Keratinocyte (primary cell): Measurements from ENCODE around the gene PIP.
"Not testable (repeated sequence)": the region's sequence is repeated elsewhere in the genome, so short reads cannot be mapped to it uniquely, and the experiment has no call there.

Experiments used
- EZH2 ChIP-seq: IDR thresholded peaks from one replicate; pipeline ENCODE4 v1.6.1; 2012; ENCODE audit warnings: inconsistent platforms, mild to moderate bottlenecking, low read length, moderate library complexity
- TF ChIP-seq, protein P1 (sequence below), 3 experiments: IDR thresholded peaks in 1 of 3; conservative IDR thresholded peaks in 1 of 3; optimal IDR thresholded peaks in 1 of 3; 2 replicates in 2 of 3; 3 replicates in 1 of 3; pipeline versions ENCODE3 to v1.5.1; 2011; ENCODE audit warnings: low read length in 3 of 3, mild to moderate bottlenecking in 3 of 3, moderate library complexity in 2 of 3, control low read depth in 1 of 3, inconsistent platforms in 1 of 3; ENCODE audit not compliant: insufficient read depth in 2 of 3; ENCODE audit errors: extremely low read depth in 1 of 3

DNA sequence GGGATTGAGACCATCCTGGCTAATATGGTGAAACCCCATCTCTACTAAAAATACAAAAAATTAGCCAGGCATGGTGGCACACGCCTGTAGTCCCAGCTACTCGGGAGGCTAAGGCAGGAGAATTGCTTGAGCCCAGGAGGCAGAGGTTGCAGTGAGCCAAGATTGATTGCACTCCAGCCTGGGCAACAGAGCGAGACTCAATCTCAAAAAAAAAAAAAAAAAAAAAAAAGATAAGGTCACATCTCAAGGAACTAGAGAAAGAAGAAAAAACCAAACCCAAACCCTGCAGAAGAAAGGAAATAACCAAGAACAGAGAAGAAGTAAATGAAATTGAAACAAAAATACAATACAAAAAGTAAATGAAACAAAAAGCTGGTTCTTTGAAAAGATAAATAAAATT lies 46.3 kb upstream of the PIP start:
- TF ChIP-seq, protein P1, sequence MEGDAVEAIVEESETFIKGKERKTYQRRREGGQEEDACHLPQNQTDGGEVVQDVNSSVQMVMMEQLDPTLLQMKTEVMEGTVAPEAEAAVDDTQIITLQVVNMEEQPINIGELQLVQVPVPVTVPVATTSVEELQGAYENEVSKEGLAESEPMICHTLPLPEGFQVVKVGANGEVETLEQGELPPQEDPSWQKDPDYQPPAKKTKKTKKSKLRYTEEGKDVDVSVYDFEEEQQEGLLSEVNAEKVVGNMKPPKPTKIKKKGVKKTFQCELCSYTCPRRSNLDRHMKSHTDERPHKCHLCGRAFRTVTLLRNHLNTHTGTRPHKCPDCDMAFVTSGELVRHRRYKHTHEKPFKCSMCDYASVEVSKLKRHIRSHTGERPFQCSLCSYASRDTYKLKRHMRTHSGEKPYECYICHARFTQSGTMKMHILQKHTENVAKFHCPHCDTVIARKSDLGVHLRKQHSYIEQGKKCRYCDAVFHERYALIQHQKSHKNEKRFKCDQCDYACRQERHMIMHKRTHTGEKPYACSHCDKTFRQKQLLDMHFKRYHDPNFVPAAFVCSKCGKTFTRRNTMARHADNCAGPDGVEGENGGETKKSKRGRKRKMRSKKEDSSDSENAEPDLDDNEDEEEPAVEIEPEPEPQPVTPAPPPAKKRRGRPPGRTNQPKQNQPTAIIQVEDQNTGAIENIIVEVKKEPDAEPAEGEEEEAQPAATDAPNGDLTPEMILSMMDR (optimal IDR thresholded peaks at IDR 0.05 in 1 of 3, IDR thresholded peaks at IDR 0.05 in 1 of 3, conservative IDR thresholded peaks at IDR 0.05 in 1 of 3; ENCODE audit: extremely low read depth in 1 of 3, insufficient read depth in 2 of 3, low read length in 3 of 3), result not testable (repeated sequence)
- TF ChIP-seq EZH2, result not testable (repeated sequence)
